Globus pallidus (tissue), 1 donor: ENCODE data around the gene NOP10.
"Not testable (repeated sequence)": the region's sequence is repeated elsewhere in the genome, so short reads cannot be mapped to it uniquely, and the experiment has no call there.

Experiments used
- DNase-seq: peaks from one replicate; pipeline ENCODE4 v3.0.0-alpha.2; 2015; ENCODE audit warnings: low spot score

NOP10 gene

GRCh38 chr15:34342737-34343575 lies at the start of gene NOP10, which contains the start of gene NUTM1:
Gene NOP10, minus strand, starts transcription at chr15:34343136. Its CDS starts 63 bp downstream, at chr15:34343073.
Gene NUTM1, plus strand, starts transcription at chr15:34343315. Its CDS starts 382 bp downstream, at chr15:34343697.
- peak; percentile 92 for DNase-seq

GRCh38 chr15:34389594-34390086 lies 46.7 kb upstream of the NOP10 start:
- not testable (repeated sequence) for DNase-seq

GRCh38 chr15:34381829-34382521 lies 39.0 kb upstream of the NOP10 start:
- not testable (repeated sequence) for DNase-seq

GRCh38 chr15:34380491-34380890 lies 37.6 kb upstream of the NOP10 start:
- not testable (repeated sequence) for DNase-seq

- no peak for DNase-seq
Observed at GRCh38 chr15:34376856-34377255, 33.9 kb upstream of the NOP10 start.

GRCh38 chr15:34375541-34375940 lies 32.6 kb upstream of the NOP10 start:
- DNase-seq: not testable (repeated sequence)

- no peak for DNase-seq
Observed at GRCh38 chr15:34374816-34375215, 31.9 kb upstream of the NOP10 start.

GRCh38 chr15:34373951-34374350 lies 31.0 kb upstream of the NOP10 start:
- no peak for DNase-seq

- no peak for DNase-seq
Observed at GRCh38 chr15:34370643-34371042, 27.7 kb upstream of the NOP10 start.

GRCh38 chr15:34370129-34370528 lies 27.2 kb upstream of the NOP10 start:
- DNase-seq: no peak

- DNase-seq: peak; percentile 87
Observed at GRCh38 chr15:34367101-34368081, 24.5 kb upstream of the NOP10 start, which contains the start of gene LPCAT4. Gene LPCAT4, minus strand, starts transcription at chr15:34367196. Its CDS starts 96 bp downstream, at chr15:34367100.

- DNase-seq: peak; percentile 40
Observed at GRCh38 chr15:34366271-34367065, 23.5 kb upstream of the NOP10 start.

GRCh38 chr15:34365836-34366235 lies 22.9 kb upstream of the NOP10 start:
- DNase-seq: no peak

- DNase-seq: no peak
Observed at GRCh38 chr15:34365091-34365825, 22.3 kb upstream of the NOP10 start.

- no peak for DNase-seq
Observed at GRCh38 chr15:34364041-34364440, 21.1 kb upstream of the NOP10 start.

GRCh38 chr15:34362047-34362773 lies 19.3 kb upstream of the NOP10 start:
- DNase-seq: no peak

- DNase-seq: no peak
Observed at GRCh38 chr15:34361278-34361677, 18.3 kb upstream of the NOP10 start.

GRCh38 chr15:34360298-34360697 lies 17.4 kb upstream of the NOP10 start:
- DNase-seq: no peak

- DNase-seq: no peak
Observed at GRCh38 chr15:34359416-34359815, 16.5 kb upstream of the NOP10 start.
